MM.1S (cell line): Measurements from ENCODE around the gene SDK1.

Experiments
- DNase-seq: peaks from one replicate; pipeline ENCODE4 v3.0.0-alpha.2; 2015
- H2AFZ ChIP-seq: fragments of 300-600 bp; sonication (generic); 2 replicates; pipeline ENCODE4 v1.6.0; 2016; ENCODE audit warnings: antibody characterized with exemption, low read length
- H3F3A ChIP-seq: fragments of 300-600 bp; sonication (generic); 2 replicates; pipeline ENCODE4 v1.6.1; 2016; ENCODE audit warnings: mild to moderate bottlenecking, antibody characterized with exemption, low read length, moderate library complexity, mixed read lengths; ENCODE audit not compliant: insufficient read depth
- H3K27ac ChIP-seq: fragments of 300-600 bp; sonication (generic); 2 replicates; pipeline ENCODE4 v1.5.1; 2016; ENCODE audit warnings: mild to moderate bottlenecking, low read length
- H3K27me3 ChIP-seq: fragments of 300-600 bp; sonication (generic); replicated peaks from 2 replicates; pipeline ENCODE4 v1.6.0; 2016; ENCODE audit warnings: low read length; ENCODE audit not compliant: insufficient read depth
- H3K36me3 ChIP-seq: fragments of 300-600 bp; sonication (generic); replicated peaks from 2 replicates; pipeline ENCODE4 v1.6.1; 2016; ENCODE audit warnings: mild to moderate bottlenecking, low read length, mixed read lengths; ENCODE audit not compliant: insufficient read depth
- H3K4me1 ChIP-seq: fragments of 300-600 bp; sonication (generic); 2 replicates; pipeline ENCODE4 v1.6.1; 2016; ENCODE audit warnings: low read length, mixed read lengths
- H3K4me2 ChIP-seq: fragments of 300-600 bp; sonication (generic); 2 replicates; pipeline ENCODE4 v1.6.0; 2016; ENCODE audit warnings: low read depth, low read length
- H3K4me3 ChIP-seq: fragments of 300-600 bp; sonication (generic); 2 replicates; pipeline ENCODE4 v1.5.1; 2016; ENCODE audit warnings: low read length, mixed read lengths
- H3K79me2 ChIP-seq: fragments of 300-600 bp; sonication (generic); 2 replicates; pipeline ENCODE4 v1.6.1; 2016; ENCODE audit warnings: mixed run types, low read length, mixed read lengths
- H3K9ac ChIP-seq: fragments of 300-600 bp; sonication (generic); 2 replicates; pipeline ENCODE4 v1.6.1; 2016; ENCODE audit warnings: low read length, mixed read lengths
- H3K9me2 ChIP-seq: fragments of 300-600 bp; sonication (generic); replicated peaks from 2 replicates; pipeline ENCODE4 v1.6.1; 2016; ENCODE audit warnings: mild to moderate bottlenecking, low read length, mixed read lengths; ENCODE audit not compliant: insufficient read depth
- H3K9me3 ChIP-seq: fragments of 300-600 bp; sonication (generic); replicated peaks from 2 replicates; pipeline ENCODE4 v1.6.1; 2016; ENCODE audit warnings: mild to moderate bottlenecking, low read length, mixed read lengths; ENCODE audit not compliant: insufficient read depth
- H4K20me1 ChIP-seq: fragments of 300-600 bp; sonication (generic); 2 replicates; pipeline ENCODE4 v1.6.1; 2016; ENCODE audit warnings: mild to moderate bottlenecking, low read length, moderate library complexity, mixed read lengths; ENCODE audit not compliant: insufficient read depth
- EZH2 ChIP-seq: fragments of 300-600 bp; sonication (generic); optimal IDR thresholded peaks from 2 replicates; pipeline ENCODE3; 2017; ENCODE audit warnings: low read depth, mild to moderate bottlenecking, antibody characterized with exemption, low read length, mixed read lengths
- EZH2phosphoT487 ChIP-seq: fragments of 300-600 bp; sonication (generic); IDR thresholded peaks from 2 replicates; pipeline ENCODE4 v1.6.1; 2018; ENCODE audit warnings: antibody characterized with exemption, low read length
- TF ChIP-seq, protein P1 (sequence below): fragments of 300-600 bp; sonication (generic); IDR thresholded peaks from 2 replicates; pipeline ENCODE4 v1.5.1; 2016; ENCODE audit warnings: antibody characterized with exemption, low read length, mixed read lengths

Gene SDK1

DNA sequence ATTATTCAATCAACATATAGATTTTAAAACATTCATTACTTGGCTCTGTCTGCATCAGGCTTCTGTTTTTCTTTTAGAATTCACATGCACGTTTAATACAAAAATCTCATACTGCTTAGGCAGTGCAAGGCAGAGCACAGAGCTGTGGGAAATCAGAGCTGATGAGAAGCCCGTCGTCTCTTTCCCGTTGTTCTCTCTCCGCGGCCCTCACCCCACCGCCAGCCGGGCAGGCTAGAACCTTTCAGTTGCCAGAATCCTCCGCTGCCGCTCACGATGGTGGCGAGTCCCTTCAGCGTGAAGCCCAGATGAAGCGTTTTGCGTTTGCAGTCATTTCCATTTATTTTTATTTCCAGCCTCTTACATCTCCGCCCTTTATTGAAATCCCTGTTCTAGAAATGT, 648.2 kb downstream of the SDK1 start:
- no peaks in the 10 kb centered on the region for H3K9me3 ChIP-seq
- no peak overlapping the region for H3K4me3 ChIP-seq
- H3K9ac ChIP-seq = no peak overlapping the region
- H3K27ac ChIP-seq = no peak overlapping the region
- no peak overlapping the region for H3K4me2 ChIP-seq
- H3K27me3 ChIP-seq = peaks cover 14% of the 10 kb centered on the region; the same call in 1 of the 2 replicates
- DNase-seq = no peak
- no peaks in the 10 kb centered on the region for H3K4me1 ChIP-seq
- no peaks in the 10 kb centered on the region for H3F3A ChIP-seq
- H3K9me2 ChIP-seq = no peaks in the 10 kb centered on the region
- H3K79me2 ChIP-seq = no peaks in the 10 kb centered on the region
- no peak overlapping the region for H2AFZ ChIP-seq
- TF ChIP-seq EZH2 (no peak), EZH2phosphoT487 (no peak)
- TF ChIP-seq, protein P1, sequence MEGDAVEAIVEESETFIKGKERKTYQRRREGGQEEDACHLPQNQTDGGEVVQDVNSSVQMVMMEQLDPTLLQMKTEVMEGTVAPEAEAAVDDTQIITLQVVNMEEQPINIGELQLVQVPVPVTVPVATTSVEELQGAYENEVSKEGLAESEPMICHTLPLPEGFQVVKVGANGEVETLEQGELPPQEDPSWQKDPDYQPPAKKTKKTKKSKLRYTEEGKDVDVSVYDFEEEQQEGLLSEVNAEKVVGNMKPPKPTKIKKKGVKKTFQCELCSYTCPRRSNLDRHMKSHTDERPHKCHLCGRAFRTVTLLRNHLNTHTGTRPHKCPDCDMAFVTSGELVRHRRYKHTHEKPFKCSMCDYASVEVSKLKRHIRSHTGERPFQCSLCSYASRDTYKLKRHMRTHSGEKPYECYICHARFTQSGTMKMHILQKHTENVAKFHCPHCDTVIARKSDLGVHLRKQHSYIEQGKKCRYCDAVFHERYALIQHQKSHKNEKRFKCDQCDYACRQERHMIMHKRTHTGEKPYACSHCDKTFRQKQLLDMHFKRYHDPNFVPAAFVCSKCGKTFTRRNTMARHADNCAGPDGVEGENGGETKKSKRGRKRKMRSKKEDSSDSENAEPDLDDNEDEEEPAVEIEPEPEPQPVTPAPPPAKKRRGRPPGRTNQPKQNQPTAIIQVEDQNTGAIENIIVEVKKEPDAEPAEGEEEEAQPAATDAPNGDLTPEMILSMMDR = no peak
- no peaks in the 10 kb centered on the region for H4K20me1 ChIP-seq
- no peaks in the 10 kb centered on the region for H3K36me3 ChIP-seq

DNA sequence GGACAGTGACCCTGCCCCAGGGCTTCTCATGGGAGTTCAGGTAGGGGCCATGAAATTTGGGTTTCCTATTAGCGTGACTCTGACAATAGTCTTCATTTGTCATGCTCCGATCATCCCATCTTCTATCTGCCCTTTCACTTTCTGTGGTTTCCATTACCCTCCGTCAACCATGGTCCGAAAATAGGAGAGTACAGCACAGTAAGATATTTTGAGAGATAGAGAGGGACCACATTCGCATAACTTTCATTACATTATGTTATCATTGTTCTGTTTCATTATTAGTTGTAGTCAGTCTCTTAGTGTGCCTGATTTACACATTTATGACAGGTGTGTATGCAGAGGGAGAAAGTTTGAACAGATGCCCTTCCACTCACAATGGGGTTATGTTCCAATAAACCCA, 649.2 kb downstream of the SDK1 start:
- H3K4me1 ChIP-seq = no peaks in the 10 kb centered on the region
- no peaks in the 10 kb centered on the region for H3K9me2 ChIP-seq
- H3K4me2 ChIP-seq = no peak overlapping the region
- H3K27ac ChIP-seq = no peak overlapping the region
- H3K4me3 ChIP-seq = no peak overlapping the region
- no peaks in the 10 kb centered on the region for H3K36me3 ChIP-seq
- TF ChIP-seq EZH2 (no peak), EZH2phosphoT487 (no peak)
- TF ChIP-seq, protein P1 = no peak
- H3K79me2 ChIP-seq = no peaks in the 10 kb centered on the region
- H3K9ac ChIP-seq = no peak overlapping the region
- no peaks in the 10 kb centered on the region for H3K9me3 ChIP-seq
- peaks cover 14% of the 10 kb centered on the region; the same call in 1 of the 2 replicates for H3K27me3 ChIP-seq
- no peak overlapping the region for H2AFZ ChIP-seq
- H4K20me1 ChIP-seq = no peaks in the 10 kb centered on the region
- H3F3A ChIP-seq = no peaks in the 10 kb centered on the region
- no peak for DNase-seq

DNA sequence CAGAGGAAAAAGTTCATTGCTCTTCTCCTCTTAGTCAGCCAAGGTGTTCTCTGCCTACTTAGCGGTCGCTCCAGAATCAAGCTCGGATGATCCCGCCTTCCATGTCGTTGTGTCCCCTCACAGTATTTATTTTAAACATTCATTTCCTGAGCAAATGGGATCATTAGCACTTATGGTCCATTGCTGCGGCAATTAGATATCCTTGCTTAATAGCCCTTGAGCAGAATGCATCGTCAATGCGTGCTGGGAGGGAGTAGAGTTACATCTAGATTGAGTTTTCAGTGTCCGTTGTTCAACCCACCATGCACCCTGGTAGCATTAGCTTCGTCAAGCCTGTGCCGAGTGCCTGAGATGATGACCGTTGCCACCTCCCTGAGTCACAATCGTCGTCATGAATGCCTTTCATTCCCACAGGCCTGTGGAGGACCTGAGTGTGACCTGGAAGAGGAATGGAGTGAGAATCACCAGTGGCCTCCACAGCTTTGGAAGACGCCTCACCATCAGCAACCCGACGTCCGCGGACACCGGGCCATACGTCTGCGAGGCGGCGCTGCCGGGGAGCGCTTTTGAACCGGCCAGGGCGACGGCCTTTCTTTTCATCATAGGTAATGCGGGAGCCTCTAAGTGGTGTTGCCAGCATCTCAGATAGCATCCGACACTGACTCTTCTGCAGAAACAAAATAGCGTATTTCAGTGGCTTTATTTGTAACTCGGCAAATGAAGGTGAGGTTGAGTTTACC, 650.4 kb downstream of the SDK1 start:
- Histone ChIP-seq H3K9me3 (no peaks in the 10 kb centered on the region), H3K27ac (no peak overlapping the region), H3K4me1 (no peaks in the 10 kb centered on the region), H3K9me2 (no peaks in the 10 kb centered on the region), H3K27me3 (peaks cover 14% of the 10 kb centered on the region; the same call in 1 of the 2 replicates), H4K20me1 (no peaks in the 10 kb centered on the region), H3K4me3 (no peak overlapping the region), H3K4me2 (no peak overlapping the region), H3K79me2 (no peaks in the 10 kb centered on the region), H3F3A (no peaks in the 10 kb centered on the region), H2AFZ (no peak overlapping the region), H3K9ac (no peak overlapping the region), H3K36me3 (no peaks in the 10 kb centered on the region)
- no peak for DNase-seq
- TF ChIP-seq EZH2phosphoT487 (no peak), EZH2 (no peak)
- TF ChIP-seq, protein P1 = no peak
